K562 (cell line): ENCODE results near the gene TMEM131L. TPM values are rescaled to one million over a fixed set of nuclear protein-coding genes. Genes with fewer than 3 reads are reported as not detected.
A peak's percentile ranks its signal among the peaks of the same experiment; 100 is the strongest.

ENCODE experiments used
- ATAC-seq: fragments of 200-7000 bp; cut with Tn5 transposase; 3 replicates; pipeline ENCODE4 v1.9.1; 2020; ENCODE audit warnings: moderate library complexity
- BruUV-seq: library from RNA; stranded (reverse); fragments of 400-500 nt; replicated peaks from 2 replicates; lab custom pipeline; 2021; lab: Mats Ljungman, UMichigan
- CTCF ChIA-PET: fragments of 300-600 bp; formaldehyde crosslinking; extraction: SDS; loops from one replicate; lab custom pipeline; 2021; ENCODE audit warnings: low intra/inter-chr PET ratio; lab: Yijun Ruan, JAX
- POLR2A ChIA-PET: fragments of 300-600, 350-650 bp; sonication (Branson Sonifier 250); formaldehyde crosslinking; extraction: SDS; loops from one replicate; lab custom pipeline; 2021; ENCODE audit warnings: antibody characterized with exemption, inconsistent platforms; lab: Yijun Ruan, JAX
- DNase-seq, 4 experiments: peaks; one replicate each; pipeline versions ENCODE4 v3.0.0 to v3.0.0-alpha.2; 2011 to 2018; ENCODE audit warnings: low spot score in 3 of 4, mixed read lengths in 3 of 4; ENCODE audit errors: extremely low read depth in 1 of 4
- FAIRE-seq: peaks from 2 replicates; lab custom pipeline; 2011; peaks lifted over from hg19 to GRCh38; lab: Jason Lieb, UNC
- H2AFZ ChIP-seq: 2 replicates; pipeline ENCODE4 v1.6.0; 2011; ENCODE audit warnings: low read depth, low read length, control low read depth, inconsistent platforms
- H3K27ac ChIP-seq: fragments of 200-600 bp; 3 replicates; pipeline ENCODE4 v1.8.0; 2011; ENCODE audit warnings: low read depth, mild to moderate bottlenecking, control low read depth, inconsistent platforms, low read length, moderate library complexity, mixed read lengths; ENCODE audit errors: extremely low read depth
- H3K27me3 ChIP-seq, 2 experiments: fragments of 300-600 bp in 1 of 2; 2 replicates in 1 of 2; 3 replicates in 1 of 2; pipeline versions ENCODE4 v1.6.0 to v1.8.0; 2011; ENCODE audit warnings: inconsistent platforms in 2 of 2, low read length in 2 of 2, mild to moderate bottlenecking in 1 of 2, mixed read lengths in 1 of 2, moderate library complexity in 1 of 2; ENCODE audit not compliant: control insufficient read depth in 2 of 2, insufficient read depth in 2 of 2
- H3K36me3 ChIP-seq: fragments of 300-600 bp; 3 replicates; pipeline ENCODE4 v1.8.0; 2011; ENCODE audit warnings: mild to moderate bottlenecking, low read length, inconsistent platforms; ENCODE audit not compliant: control insufficient read depth, insufficient read depth
- H3K4me1 ChIP-seq, 2 experiments: fragments of 200-600 bp in 1 of 2; replicated peaks in 1 of 2; 2 replicates in 1 of 2; 3 replicates in 1 of 2; pipeline versions ENCODE4 v1.5.1 to v1.8.0; 2011; ENCODE audit warnings: inconsistent platforms in 2 of 2, low read length in 2 of 2, mild to moderate bottlenecking in 1 of 2, mixed read lengths in 1 of 2, moderate library complexity in 1 of 2; ENCODE audit not compliant: control insufficient read depth in 2 of 2, insufficient read depth in 2 of 2
- H3K4me2 ChIP-seq: 2 replicates; pipeline ENCODE4 v1.6.1; 2011; ENCODE audit warnings: low read length, control low read depth, inconsistent platforms, mixed read lengths; ENCODE audit not compliant: insufficient read depth
- H3K4me3 ChIP-seq: fragments of 200-600 bp; sonication (generic), shearing (Covaris generic); 2 replicates; pipeline ENCODE4 v1.5.1; 2016; ENCODE audit warnings: control low read depth, inconsistent platforms
- H3K79me2 ChIP-seq: fragments of 200-600 bp; 3 replicates; pipeline ENCODE4 v1.8.0; 2011; ENCODE audit warnings: low read length, inconsistent platforms; ENCODE audit not compliant: control insufficient read depth, insufficient read depth
- H3K9ac ChIP-seq, 2 experiments: 2 replicates each; pipeline versions ENCODE4 v1.6.0 to v1.6.1; 2011; ENCODE audit warnings: low read depth in 2 of 2, low read length in 2 of 2, control low read depth in 1 of 2, inconsistent platforms in 1 of 2, mild to moderate bottlenecking in 1 of 2, mixed read lengths in 1 of 2; ENCODE audit not compliant: insufficient read depth in 1 of 2
- H3K9me1 ChIP-seq: one replicate; pipeline ENCODE4 v1.6.0; 2011; ENCODE audit warnings: inconsistent platforms, mild to moderate bottlenecking, low read length, moderate library complexity; ENCODE audit not compliant: control insufficient read depth, insufficient read depth
- H3K9me3 ChIP-seq: replicated peaks from 2 replicates; pipeline ENCODE4 v1.5.1; 2011; ENCODE audit warnings: low read depth, low read length, inconsistent platforms; ENCODE audit not compliant: control insufficient read depth, insufficient read depth
- H4K20me1 ChIP-seq: replicated peaks from 2 replicates; pipeline ENCODE4 v1.6.1; 2011; ENCODE audit warnings: low read length, inconsistent platforms, mixed read lengths; ENCODE audit not compliant: control insufficient read depth, insufficient read depth
- ARID1B ChIP-seq: fragments of 450-650 bp; IDR thresholded peaks from 2 replicates; pipeline ENCODE4 v1.6.1; 2016; ENCODE audit warnings: antibody characterized with exemption, mild to moderate bottlenecking, inconsistent platforms
- ESRRA ChIP-seq: fragments of 450-650 bp; IDR thresholded peaks from 2 replicates; pipeline ENCODE4 v1.6.1; 2014; ENCODE audit warnings: low read depth, mild to moderate bottlenecking, moderate library complexity, borderline replicate concordance
- FOXP1 ChIP-seq: sonication (generic); formaldehyde crosslinking; IDR thresholded peaks from 2 replicates; pipeline ENCODE4 v1.8.0; 2022; ENCODE audit warnings: mild to moderate bottlenecking, missing genetic modification reagents
- KDM1A ChIP-seq, 2 experiments: fragments of 450-650 bp; IDR thresholded peaks; 2 replicates each; pipeline ENCODE4 v1.6.1; 2016; ENCODE audit warnings: mild to moderate bottlenecking in 2 of 2
- MYNN ChIP-seq, 2 experiments: sonication (generic); formaldehyde crosslinking in 1 of 2; IDR thresholded peaks; 2 replicates each; pipeline versions ENCODE4 v1.5.0 to v1.6.1; 2016 to 2020; ENCODE audit warnings: antibody characterized with exemption in 1 of 2, missing genetic modification reagents in 1 of 2
- RBM25 ChIP-seq: fragments of 200-400 bp; formaldehyde crosslinking; IDR thresholded peaks from 2 replicates; pipeline ENCODE4 v1.6.1; 2018; ENCODE audit warnings: low read length, low read depth, moderate library complexity; ENCODE audit not compliant: severe bottlenecking
- RFX1 ChIP-seq: fragments of 450-650 bp; IDR thresholded peaks from 2 replicates; pipeline ENCODE4 v1.6.1; 2016; ENCODE audit warnings: mild to moderate bottlenecking, moderate library complexity
- SMC3 ChIP-seq: conservative IDR thresholded peaks from 2 replicates; pipeline ENCODE4 v1.6.1; 2011; ENCODE audit warnings: low read depth, low read length, improper control_type of control experiment; ENCODE audit not compliant: insufficient read depth
- XRCC3 ChIP-seq: fragments of 450-650 bp; IDR thresholded peaks from 2 replicates; pipeline ENCODE4 v1.6.1; 2017; ENCODE audit warnings: mild to moderate bottlenecking, moderate library complexity
- ZNF121 ChIP-seq: sonication (generic); formaldehyde crosslinking; conservative IDR thresholded peaks from 2 replicates; pipeline ENCODE4 v1.8.0; 2022; ENCODE audit warnings: missing genetic modification reagents
- ZNF699 ChIP-seq: fragments of 250-450 bp; sonication (Bioruptor Pico); IDR thresholded peaks from 2 replicates; pipeline ENCODE4 v1.8.0; 2021; ENCODE audit warnings: mild to moderate bottlenecking, moderate library complexity; ENCODE audit not compliant: insufficient replicate concordance
- WGBS: fragments of 100-300 bp; shearing (Covaris generic); methylation state at CpG from one replicate; pipeline ENCODE4 v1.1.6; 2016; ENCODE audit warnings: low coverage, mixed read lengths; ENCODE audit not compliant: insufficient coverage; ENCODE audit errors: missing lambda C conversion rate; 5-methylcytosine and 5-hydroxymethylcytosine counted together
- in situ Hi-C: fragments of 300-500 bp; cut with MboI; formaldehyde crosslinking; loops from 4 replicates; pipeline ENCODE4 v1.15.0; 2018; ENCODE audit warnings: inconsistent platforms, mixed read lengths
- intact Hi-C: fragments of 100-400 bp; cut with micrococcal nuclease; formaldehyde crosslinking; loops from 2 replicates; pipeline ENCODE4 v1.14.2; 2022
- polyA plus RNA-seq, 8 experiments: library from polyadenylated mRNA; depleted of rRNA in 4 of 8; stranded (reverse) in 5 of 8; unstranded in 3 of 8; fragments of >200 nt; fragmentation: Nextera tagmentation in 2 of 8; fragmentation: Illumina TruSeq in 1 of 8; extraction: Ambion mirVana in 2 of 8; extraction: Trizol in 1 of 8; gene quantifications; 2 replicates each; pipeline versions ENCODE4 v1.2.1 to v1.2.3, GENCODE V29; 2011 to 2014; ENCODE audit warnings: inconsistent platforms in 1 of 8, missing spikeins in 1 of 8
- total RNA-seq, 7 experiments: library from RNA; depleted of rRNA in 6 of 7; stranded (reverse); fragments of >200 nt in 6 of 7; fragmentation: Illumina TruSeq in 2 of 7; extraction: Trizol in 2 of 7; gene quantifications; 2 replicates each; pipeline versions ENCODE4 v1.2.1 to v1.2.3, GENCODE V29; 2011 to 2021; ENCODE audit warnings: low replicate concordance in 1 of 7
- TF ChIP-seq, protein P1 (sequence below): sonication (generic); formaldehyde crosslinking; IDR thresholded peaks from 2 replicates; pipeline ENCODE4 v1.8.0; 2023; ENCODE audit warnings: mild to moderate bottlenecking, missing genetic modification reagents

Gene TMEM131L
- total and polyA plus RNA-seq, 9 of the 15 experiments (the other 6 are each of a cell fraction or from before 2014, with no cell fraction given), result 1.2 to 20.8 (median 12.9) TPM

DNA sequence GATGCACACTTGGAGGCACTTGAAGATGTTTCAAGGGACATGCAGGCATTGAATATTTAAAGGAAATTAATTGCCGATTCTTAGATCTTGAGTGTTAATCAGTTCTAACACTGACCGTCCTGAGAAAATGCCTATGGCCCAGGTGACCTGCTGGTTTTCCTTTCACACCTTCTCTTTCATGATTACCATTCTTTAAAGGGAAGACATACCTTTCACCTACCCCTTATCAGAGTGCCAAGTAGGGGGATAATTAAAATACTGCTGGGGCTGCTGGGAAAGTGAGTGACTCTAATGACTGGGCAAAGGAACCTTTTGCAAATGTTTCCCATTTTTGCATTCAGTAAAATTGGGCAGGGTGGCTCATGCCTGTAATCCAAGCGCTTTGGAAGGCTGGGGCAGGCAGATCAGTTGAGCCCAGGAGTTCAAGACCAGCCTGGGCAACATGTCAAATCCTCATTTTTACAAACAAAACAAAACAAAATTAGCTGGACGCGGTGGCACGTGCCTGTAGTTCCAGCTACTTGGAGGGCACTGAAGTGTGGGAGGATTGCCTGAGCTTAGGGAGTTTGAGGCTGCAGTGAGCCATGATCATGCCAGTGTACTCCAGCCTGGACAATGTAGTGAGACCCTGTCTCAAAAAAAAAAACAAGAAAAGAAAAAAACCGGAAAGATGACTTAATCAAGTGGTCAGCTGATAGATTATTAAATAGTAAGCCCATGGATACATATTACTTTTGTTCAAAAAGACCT, 44.3 kb downstream of the TMEM131L start:
- peaks cover 5 to 13% of the 10 kb centered on the region in 2 experiments; a peak in 4 of 5 replicates for H3K4me1 ChIP-seq
- no peak overlapping the region for H3K27ac ChIP-seq
- POLR2A ChIA-PET, result no interaction called here
- no peaks in the 10 kb centered on the region for H3K27me3 ChIP-seq
- ATAC-seq (no peak), DNase-seq (no peak), FAIRE-seq (no peak)
- H3K36me3 ChIP-seq, result peaks cover 15% of the 10 kb centered on the region; the same call in 1 of the 3 replicates
- in situ Hi-C loops, result no loop called here
- TF ChIP-seq ZNF121 (CRISPR knock-in tag) (peak; percentile 87), MYNN (IDR thresholded peaks at IDR 0.05) (no peak), MYNN (CRISPR knock-in tag; IDR thresholded peaks at IDR 0.05) (no peak)
- no peak overlapping the region for H3K4me2 ChIP-seq
- H3K79me2 ChIP-seq, result peaks cover 38% of the 10 kb centered on the region; the same call in 2 of the 3 replicates
- no peak overlapping the region for H3K9ac ChIP-seq
- no TSS peak for BruUV-seq
- WGBS, result 95% methylated on average over 7 of the region's 7 CpGs
- H3K4me3 ChIP-seq, result no peak overlapping the region
- intact Hi-C loops, result no loop called here
- H3K9me3 ChIP-seq, result no peaks in the 10 kb centered on the region
- CTCF ChIA-PET, result no interaction called here
- no peak overlapping the region for H2AFZ ChIP-seq
- H4K20me1 ChIP-seq, result peaks cover 4% of the 10 kb centered on the region; the same call in 1 of the 2 replicates
- H3K9me1 ChIP-seq, result no peaks in the 10 kb centered on the region

DNA sequence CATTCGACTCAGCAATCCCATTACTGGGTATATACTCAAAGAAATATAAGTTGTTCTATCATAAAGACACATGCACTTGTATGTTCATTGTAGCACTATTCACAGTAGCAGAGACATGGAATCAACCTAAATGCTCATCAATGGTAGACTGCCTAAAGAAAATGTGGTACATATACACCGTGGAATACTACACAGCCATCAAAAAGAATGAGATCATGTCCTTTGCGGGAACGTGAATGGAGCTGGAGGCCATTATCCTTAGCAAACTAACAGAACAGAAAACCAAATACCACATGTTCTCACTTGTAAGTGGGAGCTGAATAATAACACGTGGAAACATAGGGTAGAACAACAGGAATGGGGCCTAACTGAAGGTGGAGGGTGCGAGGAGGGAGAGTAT, 44.9 kb downstream of the TMEM131L start:
- Histone ChIP-seq H3K36me3 (peaks cover 15% of the 10 kb centered on the region; the same call in 1 of the 3 replicates), H3K4me3 (no peak overlapping the region), H2AFZ (no peak overlapping the region), H3K4me1 (peaks cover 5 to 13% of the 10 kb centered on the region in 2 experiments; a peak in 4 of 5 replicates), H3K27me3 (no peaks in the 10 kb centered on the region), H3K9me3 (no peaks in the 10 kb centered on the region), H4K20me1 (peaks cover 4% of the 10 kb centered on the region; the same call in 1 of the 2 replicates), H3K4me2 (no peak overlapping the region), H3K9ac (no peak overlapping the region), H3K27ac (no peak overlapping the region), H3K9me1 (no peaks in the 10 kb centered on the region), H3K79me2 (peaks cover 32% of the 10 kb centered on the region; the same call in 2 of the 3 replicates)
- POLR2A ChIA-PET, result no interaction called here
- 92% methylated on average over 6 of the region's 6 CpGs for WGBS
- no peak for FAIRE-seq
- ATAC-seq, result no peak
- in situ Hi-C loops (no loop called here), intact Hi-C loops (no loop called here)
- no TSS peak for BruUV-seq
- CTCF ChIA-PET, result no interaction called here
- no peak for DNase-seq
- TF ChIP-seq RFX1 (no peak), ARID1B (no peak), KDM1A (IDR thresholded peaks at IDR 0.05) (peak in 1 of 2 experiments; percentile 24; a peak in 1 of 4 replicates), FOXP1 (no peak), ESRRA (no peak), RBM25 (peak; percentile 73), XRCC3 (no peak), ZNF699 (CRISPR knock-in tag) (no peak), SMC3 (no peak)
- TF ChIP-seq, protein P1, sequence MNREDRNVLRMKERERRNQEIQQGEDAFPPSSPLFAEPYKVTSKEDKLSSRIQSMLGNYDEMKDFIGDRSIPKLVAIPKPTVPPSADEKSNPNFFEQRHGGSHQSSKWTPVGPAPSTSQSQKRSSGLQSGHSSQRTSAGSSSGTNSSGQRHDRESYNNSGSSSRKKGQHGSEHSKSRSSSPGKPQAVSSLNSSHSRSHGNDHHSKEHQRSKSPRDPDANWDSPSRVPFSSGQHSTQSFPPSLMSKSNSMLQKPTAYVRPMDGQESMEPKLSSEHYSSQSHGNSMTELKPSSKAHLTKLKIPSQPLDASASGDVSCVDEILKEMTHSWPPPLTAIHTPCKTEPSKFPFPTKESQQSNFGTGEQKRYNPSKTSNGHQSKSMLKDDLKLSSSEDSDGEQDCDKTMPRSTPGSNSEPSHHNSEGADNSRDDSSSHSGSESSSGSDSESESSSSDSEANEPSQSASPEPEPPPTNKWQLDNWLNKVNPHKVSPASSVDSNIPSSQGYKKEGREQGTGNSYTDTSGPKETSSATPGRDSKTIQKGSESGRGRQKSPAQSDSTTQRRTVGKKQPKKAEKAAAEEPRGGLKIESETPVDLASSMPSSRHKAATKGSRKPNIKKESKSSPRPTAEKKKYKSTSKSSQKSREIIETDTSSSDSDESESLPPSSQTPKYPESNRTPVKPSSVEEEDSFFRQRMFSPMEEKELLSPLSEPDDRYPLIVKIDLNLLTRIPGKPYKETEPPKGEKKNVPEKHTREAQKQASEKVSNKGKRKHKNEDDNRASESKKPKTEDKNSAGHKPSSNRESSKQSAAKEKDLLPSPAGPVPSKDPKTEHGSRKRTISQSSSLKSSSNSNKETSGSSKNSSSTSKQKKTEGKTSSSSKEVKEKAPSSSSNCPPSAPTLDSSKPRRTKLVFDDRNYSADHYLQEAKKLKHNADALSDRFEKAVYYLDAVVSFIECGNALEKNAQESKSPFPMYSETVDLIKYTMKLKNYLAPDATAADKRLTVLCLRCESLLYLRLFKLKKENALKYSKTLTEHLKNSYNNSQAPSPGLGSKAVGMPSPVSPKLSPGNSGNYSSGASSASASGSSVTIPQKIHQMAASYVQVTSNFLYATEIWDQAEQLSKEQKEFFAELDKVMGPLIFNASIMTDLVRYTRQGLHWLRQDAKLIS, result no peak
